Activated T-cell treated with anti-CD3 and anti-CD28 coated beads, Interleukin-2, amount 50 U/mL, for 72 hours (primary cell): ENCODE data around the gene NQO1. TPM values are rescaled to one million over a fixed set of nuclear protein-coding genes. Genes with fewer than 3 reads are reported as not detected.

ENCODE experiments used
- ATAC-seq, 2 donors: fragments of 150-1000 bp; cut with Tn5 transposase; replicated peaks in 1 of 2; 2 replicates each; pipeline ENCODE4 v1.10.0; 2021; ENCODE audit warnings: moderate library complexity in 2 of 2, mild to moderate bottlenecking in 1 of 2
- DNase-seq, 2 donors: peaks; one replicate each; pipeline ENCODE4 v3.0.0; 2021 to 2022; ENCODE audit warnings: mixed read lengths in 1 of 2
- H3K27ac Mint-ChIP-seq: one replicate; pipeline ENCODE4 v1.8.0; 2022; ENCODE audit warnings: mild to moderate bottlenecking, moderate library complexity, mixed read lengths
- H3K27me3 Mint-ChIP-seq: one replicate; pipeline ENCODE4 v1.8.0; 2022; ENCODE audit warnings: low read depth, mixed read lengths
- H3K36me3 Mint-ChIP-seq, 2 donors: one replicate each; pipeline ENCODE4 v1.8.0; 2022; ENCODE audit warnings: mixed read lengths in 2 of 2, mild to moderate bottlenecking in 1 of 2; ENCODE audit not compliant: insufficient read depth in 2 of 2
- H3K4me1 Mint-ChIP-seq: one replicate; pipeline ENCODE4 v1.8.0; 2022; ENCODE audit warnings: low read depth, mixed read lengths
- H3K4me3 Mint-ChIP-seq, 2 donors: one replicate each; pipeline ENCODE4 v1.8.0; 2022; ENCODE audit warnings: mild to moderate bottlenecking in 2 of 2, mixed read lengths in 2 of 2, moderate library complexity in 2 of 2
- H3K9me3 Mint-ChIP-seq, 2 donors: one replicate each; pipeline ENCODE4 v1.8.0; 2022; ENCODE audit warnings: mixed read lengths in 2 of 2
- total RNA-seq, 2 donors: library from RNA; stranded (reverse); gene quantifications; one replicate each; pipeline ENCODE4 v1.2.3, GENCODE V29; 2022

NQO1 gene
- total RNA-seq, 2 donors from 2014 or later, result 10.8 to 12.8 TPM

DNA sequence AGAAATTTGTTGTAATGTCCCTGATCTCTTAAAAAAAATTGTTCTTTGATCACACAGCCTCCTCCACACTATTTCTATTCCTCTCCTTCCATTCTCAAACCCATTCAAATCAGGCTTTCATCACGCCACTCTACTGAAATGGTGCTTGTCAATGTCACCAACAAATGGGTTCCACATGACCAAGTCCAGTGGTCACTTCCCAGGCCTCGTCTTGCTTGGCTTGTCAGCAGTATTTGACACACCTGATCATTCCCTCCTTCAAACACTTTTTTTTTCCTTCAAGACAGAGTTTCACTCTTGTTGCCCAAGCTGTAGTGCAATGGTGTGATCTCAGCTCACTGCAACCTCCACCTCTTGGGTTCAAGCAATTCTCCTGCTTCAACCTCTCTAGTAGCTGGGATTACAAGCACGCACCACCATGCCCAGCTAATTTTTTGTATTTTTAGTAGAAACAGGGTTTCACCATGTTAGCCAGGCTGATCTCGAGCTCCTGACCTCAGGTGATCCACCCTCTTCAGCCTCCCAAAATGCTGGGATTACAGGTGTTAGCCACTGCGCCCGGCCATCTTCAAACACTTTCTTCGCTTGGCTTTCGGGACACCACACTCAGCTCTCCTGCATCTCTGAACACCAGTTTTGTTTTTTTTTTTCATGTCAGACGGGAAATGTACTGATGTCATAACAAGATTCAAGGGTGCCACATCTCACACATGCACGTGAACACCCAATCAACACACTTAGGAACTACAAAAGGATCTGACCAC lies 18.3 kb downstream of the NQO1 start:
- ATAC-seq (no peak), DNase-seq (no peak)
- Mint-ChIP-seq H3K27ac (peak overlapping the region; percentile 6), H3K4me1 (peaks cover 19% of the 10 kb centered on the region), H3K36me3 (peaks cover 0 to 4% of the 10 kb centered on the region in 2 donors), H3K9me3 (no peaks in the 10 kb centered on the region), H3K27me3 (no peaks in the 10 kb centered on the region), H3K4me3 (no peak overlapping the region)

DNA sequence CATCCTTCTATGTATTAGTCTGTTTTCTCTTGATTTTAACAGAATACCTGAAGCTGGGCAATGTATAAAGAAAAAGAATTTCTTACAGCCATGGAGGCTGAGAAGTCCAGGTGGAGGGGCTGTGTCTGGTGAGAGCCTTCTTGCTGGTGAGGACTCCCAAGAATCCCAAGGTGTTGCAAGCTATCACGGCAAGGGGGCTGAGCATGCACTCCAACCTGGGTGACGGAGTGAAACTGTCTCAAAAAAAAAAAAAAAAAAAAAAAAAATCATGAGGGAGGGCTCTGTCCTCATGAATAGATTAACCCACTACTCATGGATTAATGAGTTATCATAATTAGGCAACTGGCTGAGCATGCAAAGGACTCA lies 19.4 kb downstream of the NQO1 start:
- peaks cover 17% of the 10 kb centered on the region for H3K4me1 Mint-ChIP-seq
- H3K9me3 Mint-ChIP-seq, result no peaks in the 10 kb centered on the region
- DNase-seq, result no peak
- peaks cover 0 to 4% of the 10 kb centered on the region in 2 donors for H3K36me3 Mint-ChIP-seq
- no peak for ATAC-seq
- no peak overlapping the region for H3K4me3 Mint-ChIP-seq
- H3K27me3 Mint-ChIP-seq, result no peaks in the 10 kb centered on the region
- peak overlapping the region; percentile 54 for H3K27ac Mint-ChIP-seq

- DNase-seq, result no peak
- peaks cover 0 to 5% of the 10 kb centered on the region in 2 donors for H3K36me3 Mint-ChIP-seq
- peak overlapping the region; percentile 54 for H3K27ac Mint-ChIP-seq
- no peak for ATAC-seq
- no peak overlapping the region for H3K4me3 Mint-ChIP-seq
- peaks cover 12% of the 10 kb centered on the region for H3K4me1 Mint-ChIP-seq
- H3K27me3 Mint-ChIP-seq, result no peaks in the 10 kb centered on the region
- no peaks in the 10 kb centered on the region for H3K9me3 Mint-ChIP-seq
These were observed 19.9 kb downstream of the NQO1 start for GRCh38 chr16:69706256-69706974.

- Mint-ChIP-seq H3K36me3 (peaks cover 2 to 12% of the 10 kb centered on the region in 2 donors), H3K9me3 (no peaks in the 10 kb centered on the region), H3K27ac (peak overlapping the region; percentile 1), H3K4me3 (no peak overlapping the region), H3K27me3 (no peaks in the 10 kb centered on the region), H3K4me1 (no peaks in the 10 kb centered on the region)
- no peak for DNase-seq
- ATAC-seq, result no peak
These were observed 22.7 kb downstream of the NQO1 start for GRCh38 chr16:69703638-69704037.

DNA sequence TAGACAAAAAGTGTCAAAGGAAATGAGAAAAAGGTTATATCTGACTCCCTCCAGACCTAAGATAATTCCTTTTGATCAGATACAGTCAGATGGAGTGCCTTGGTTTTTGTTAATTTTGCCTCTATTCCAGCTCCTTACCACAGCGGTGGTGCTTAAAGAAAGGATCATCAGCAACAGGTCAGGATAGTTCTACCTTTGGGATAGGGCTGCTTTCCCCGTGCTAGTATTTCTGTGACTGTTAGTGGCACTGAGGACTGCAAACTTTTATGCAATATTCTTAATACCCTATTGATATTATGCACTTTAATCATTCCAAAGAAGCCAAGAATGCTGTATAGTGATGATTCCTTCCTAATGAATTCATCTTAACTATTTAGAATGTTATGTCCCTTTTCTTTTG lies 24.5 kb downstream of the NQO1 start:
- no peaks in the 10 kb centered on the region for H3K9me3 Mint-ChIP-seq
- H3K4me1 Mint-ChIP-seq, result no peaks in the 10 kb centered on the region
- no peak overlapping the region for H3K4me3 Mint-ChIP-seq
- H3K36me3 Mint-ChIP-seq, result peaks cover 2 to 11% of the 10 kb centered on the region in 2 donors
- DNase-seq, result no peak
- ATAC-seq, result no peak
- H3K27me3 Mint-ChIP-seq, result no peaks in the 10 kb centered on the region
- no peak overlapping the region for H3K27ac Mint-ChIP-seq

DNA sequence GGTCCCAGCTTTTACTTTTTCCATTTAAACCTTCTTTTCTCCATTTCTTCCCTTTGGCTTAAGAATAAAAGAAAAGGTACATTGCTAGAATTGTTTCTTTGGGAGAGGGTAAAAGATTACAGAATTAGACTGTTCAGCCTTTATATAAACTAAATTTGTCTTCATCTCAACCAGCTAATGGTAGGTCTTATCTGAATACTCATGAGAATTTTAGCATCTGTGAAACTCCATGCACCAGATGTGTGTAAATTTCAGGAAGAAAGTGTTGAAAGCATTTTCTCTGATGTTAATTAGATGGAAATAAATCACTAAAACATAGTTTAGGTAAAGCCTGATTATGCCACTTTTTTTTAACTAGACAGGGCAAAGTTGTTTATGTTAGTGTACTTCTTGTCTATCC lies 24.9 kb downstream of the NQO1 start:
- no peak for ATAC-seq
- Mint-ChIP-seq H3K9me3 (no peaks in the 10 kb centered on the region), H3K36me3 (peaks cover 2 to 11% of the 10 kb centered on the region in 2 donors), H3K4me3 (no peak overlapping the region), H3K27ac (no peak overlapping the region), H3K4me1 (no peaks in the 10 kb centered on the region), H3K27me3 (no peaks in the 10 kb centered on the region)
- DNase-seq, result no peak

DNA sequence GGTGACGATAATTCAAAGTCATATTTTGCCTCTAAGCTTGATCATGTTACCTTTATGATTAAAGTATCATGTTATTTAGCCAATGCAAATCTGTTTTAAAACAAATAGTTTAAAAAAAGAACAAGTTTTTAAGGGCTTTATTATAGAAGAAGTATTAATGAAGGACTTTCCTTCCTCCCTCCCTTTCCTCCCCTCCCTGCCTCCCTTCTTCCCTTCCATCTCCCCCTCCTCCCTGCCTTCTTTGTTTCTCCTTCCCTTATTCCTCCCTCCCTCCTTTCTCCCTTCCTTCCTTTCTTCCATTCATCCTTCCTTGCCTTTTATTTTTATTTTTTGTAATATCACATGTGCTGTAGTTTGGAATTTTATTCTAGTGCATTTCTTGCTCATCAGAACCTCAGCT lies 26.4 kb downstream of the NQO1 start:
- Mint-ChIP-seq H3K27me3 (no peaks in the 10 kb centered on the region), H3K4me3 (no peak overlapping the region), H3K4me1 (no peaks in the 10 kb centered on the region), H3K27ac (no peak overlapping the region), H3K36me3 (peaks cover 2 to 17% of the 10 kb centered on the region in 2 donors), H3K9me3 (no peaks in the 10 kb centered on the region)
- no peak for DNase-seq
- no peak for ATAC-seq

DNA sequence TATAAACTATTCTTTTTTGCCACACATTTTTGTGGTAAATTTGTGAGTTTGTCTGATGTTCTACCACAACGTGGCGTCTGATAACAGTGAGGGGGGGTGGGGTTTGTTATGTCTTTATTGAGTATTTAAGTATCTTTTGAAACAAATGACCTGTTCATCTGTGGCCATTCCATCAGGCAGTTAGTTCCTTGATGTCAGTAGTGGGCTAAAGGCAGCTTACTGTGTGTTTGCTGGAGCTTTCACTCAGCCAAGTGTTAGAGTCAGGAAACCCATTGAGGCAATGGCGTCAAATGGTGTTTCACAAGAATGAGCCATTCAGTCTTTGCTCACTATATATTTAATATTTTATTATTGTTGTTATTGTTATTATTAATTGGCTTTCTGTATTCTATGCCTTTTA lies 28.0 kb downstream of the NQO1 start:
- DNase-seq (no peak), ATAC-seq (no peak)
- Mint-ChIP-seq H3K27ac (no peak overlapping the region), H3K36me3 (peaks cover 7 to 27% of the 10 kb centered on the region in 2 donors), H3K27me3 (no peaks in the 10 kb centered on the region), H3K4me1 (no peaks in the 10 kb centered on the region), H3K4me3 (no peak overlapping the region), H3K9me3 (no peaks in the 10 kb centered on the region)

DNA sequence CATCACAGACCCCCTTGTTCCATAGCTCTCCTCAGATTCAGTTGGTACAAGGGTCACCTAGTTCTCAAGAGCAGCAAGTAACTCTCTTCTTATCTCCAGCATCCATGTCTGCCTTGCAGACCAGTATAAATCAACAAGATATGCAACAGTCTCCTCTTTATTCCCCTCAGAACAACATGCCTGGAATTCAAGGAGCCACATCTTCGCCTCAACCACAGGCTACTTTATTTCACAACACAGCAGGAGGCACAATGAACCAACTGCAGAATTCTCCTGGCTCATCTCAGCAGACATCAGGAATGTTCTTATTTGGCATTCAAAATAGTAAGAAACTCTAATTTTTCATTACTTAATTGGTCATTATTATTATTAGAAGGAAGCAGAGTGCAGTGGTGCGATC lies 32.4 kb downstream of the NQO1 start:
- Mint-ChIP-seq H3K9me3 (no peaks in the 10 kb centered on the region), H3K4me3 (no peak overlapping the region), H3K27ac (no peak overlapping the region), H3K4me1 (peaks cover 11% of the 10 kb centered on the region), H3K27me3 (no peaks in the 10 kb centered on the region), H3K36me3 (peaks cover 18 to 39% of the 10 kb centered on the region in 2 donors)
- no peak for DNase-seq
- ATAC-seq, result no peak

DNA sequence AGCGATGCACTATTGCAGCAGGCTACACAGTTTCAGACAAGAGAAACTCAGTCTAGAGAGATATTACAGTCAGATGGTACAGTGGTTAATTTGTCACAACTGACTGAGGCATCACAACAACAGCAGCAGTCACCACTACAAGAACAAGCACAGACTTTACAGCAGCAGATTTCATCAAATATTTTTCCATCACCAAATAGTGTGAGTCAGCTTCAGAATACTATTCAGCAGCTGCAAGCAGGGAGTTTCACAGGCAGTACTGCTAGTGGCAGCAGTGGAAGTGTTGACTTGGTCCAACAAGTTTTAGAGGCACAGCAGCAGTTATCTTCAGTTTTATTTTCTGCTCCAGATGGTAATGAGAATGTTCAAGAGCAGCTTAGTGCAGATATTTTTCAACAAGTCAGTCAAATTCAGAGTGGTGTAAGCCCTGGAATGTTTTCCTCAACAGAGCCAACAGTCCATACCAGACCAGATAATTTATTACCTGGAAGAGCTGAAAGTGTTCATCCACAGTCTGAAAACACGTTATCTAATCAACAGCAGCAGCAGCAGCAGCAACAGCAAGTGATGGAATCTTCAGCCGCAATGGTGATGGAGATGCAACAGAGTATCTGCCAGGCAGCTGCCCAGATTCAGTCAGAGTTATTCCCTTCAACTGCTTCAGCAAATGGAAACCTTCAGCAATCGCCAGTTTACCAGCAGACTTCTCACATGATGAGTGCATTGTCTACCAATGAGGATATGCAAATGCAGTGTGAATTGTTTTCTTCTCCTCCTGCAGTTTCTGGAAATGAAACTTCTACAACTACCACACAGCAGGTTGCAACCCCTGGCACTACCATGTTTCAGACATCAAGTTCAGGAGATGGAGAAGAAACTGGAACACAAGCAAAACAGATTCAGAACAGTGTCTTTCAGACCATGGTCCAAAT lies 34.1 kb downstream of the NQO1 start:
- no peaks in the 10 kb centered on the region for H3K9me3 Mint-ChIP-seq
- H3K27ac Mint-ChIP-seq, result peak overlapping the region; percentile 66
- ATAC-seq (peak; percentile 79 to 84), DNase-seq (no peak)
- H3K4me3 Mint-ChIP-seq, result no peak overlapping the region
- no peaks in the 10 kb centered on the region for H3K27me3 Mint-ChIP-seq
- H3K36me3 Mint-ChIP-seq, result peaks cover 18 to 39% of the 10 kb centered on the region in 2 donors
- peaks cover 11% of the 10 kb centered on the region for H3K4me1 Mint-ChIP-seq

DNA sequence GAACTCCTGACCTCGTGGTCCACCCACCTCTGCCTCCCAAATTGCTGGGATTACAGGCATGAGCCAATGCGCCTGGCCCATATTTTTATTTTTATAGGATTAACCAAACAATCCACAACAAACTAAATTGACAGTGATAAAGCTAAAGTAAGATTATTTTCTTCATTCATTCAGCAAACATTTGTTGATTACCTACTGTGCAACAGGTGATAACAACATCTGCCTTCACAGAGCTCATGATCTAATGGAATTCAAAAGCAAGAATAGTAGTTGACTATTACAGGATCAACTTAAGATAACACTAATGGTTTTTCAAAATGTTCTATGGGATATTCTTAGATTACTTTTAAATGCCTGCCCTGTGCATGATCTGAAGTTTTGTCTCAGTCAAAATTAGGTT lies 37.8 kb downstream of the NQO1 start:
- H3K27me3 Mint-ChIP-seq, result no peaks in the 10 kb centered on the region
- no peak for DNase-seq
- ATAC-seq, result no peak
- H3K4me1 Mint-ChIP-seq, result peaks cover 11% of the 10 kb centered on the region
- H3K27ac Mint-ChIP-seq, result no peak overlapping the region
- H3K4me3 Mint-ChIP-seq, result no peak overlapping the region
- no peaks in the 10 kb centered on the region for H3K9me3 Mint-ChIP-seq
- H3K36me3 Mint-ChIP-seq, result peaks cover 17 to 31% of the 10 kb centered on the region in 2 donors

- H3K27ac Mint-ChIP-seq, result no peak overlapping the region
- no peaks in the 10 kb centered on the region for H3K9me3 Mint-ChIP-seq
- no peaks in the 10 kb centered on the region for H3K4me1 Mint-ChIP-seq
- H3K27me3 Mint-ChIP-seq, result no peaks in the 10 kb centered on the region
- H3K36me3 Mint-ChIP-seq, result peaks cover 5 to 25% of the 10 kb centered on the region in 2 donors
- H3K4me3 Mint-ChIP-seq, result no peak overlapping the region
- no peak for DNase-seq
- ATAC-seq, result no peak
These were observed 46.0 kb downstream of the NQO1 start for GRCh38 chr16:69680358-69680757.
